Thyroid gland (tissue), 4 donors: ENCODE data around the gene RPA4.

Source experiments
- CTCF ChIP-seq, 6 experiments: fragments of 200-600 bp in 3 of 6; fragments of 450-650 bp in 3 of 6; sonication (generic) in 3 of 6; IDR thresholded peaks; one replicate each; pipeline ENCODE4 v1.5.1; 2016 to 2019; ENCODE audit warnings: antibody characterized with exemption in 6 of 6, mild to moderate bottlenecking in 2 of 6, inconsistent platforms in 1 of 6, moderate library complexity in 1 of 6
- POLR2A ChIP-seq, 2 donors: fragments of 450-650 bp; IDR thresholded peaks; one replicate each; pipeline ENCODE4 v1.6.1; 2017; ENCODE audit warnings: antibody characterized with exemption in 2 of 2, mild to moderate bottlenecking in 2 of 2, moderate library complexity in 1 of 2

DNA sequence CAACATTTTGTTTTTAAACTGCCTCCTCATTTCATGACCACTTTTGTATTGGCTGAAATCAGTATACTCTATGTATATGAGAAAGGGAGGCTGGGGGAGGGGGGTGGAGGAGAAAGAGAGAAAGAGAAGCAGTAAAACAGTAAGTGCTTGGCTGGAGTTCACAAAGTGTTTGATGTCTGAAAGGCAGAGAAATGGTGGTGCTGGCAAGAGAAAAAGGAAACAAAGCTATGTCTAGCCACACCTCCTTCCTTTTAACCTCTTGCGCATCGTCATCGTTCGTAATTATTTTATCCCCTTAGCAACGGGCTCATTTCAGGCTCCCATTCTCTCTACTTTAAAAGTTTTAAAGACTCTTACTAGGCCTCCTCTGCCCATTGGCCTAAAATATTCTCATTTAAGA is 25.6 kb downstream of the RPA4 start:
- no peak for TF ChIP-seq POLR2A (IDR thresholded peaks at IDR 0.05)
- TF ChIP-seq CTCF (IDR thresholded peaks at IDR 0.05), result no peak
